ENCODE measurements around the gene CMBL.
"Not testable (repeated sequence)": the region's sequence is repeated elsewhere in the genome, so short reads cannot be mapped to it uniquely, and the experiment has no call there.

The CMBL gene

DNA sequence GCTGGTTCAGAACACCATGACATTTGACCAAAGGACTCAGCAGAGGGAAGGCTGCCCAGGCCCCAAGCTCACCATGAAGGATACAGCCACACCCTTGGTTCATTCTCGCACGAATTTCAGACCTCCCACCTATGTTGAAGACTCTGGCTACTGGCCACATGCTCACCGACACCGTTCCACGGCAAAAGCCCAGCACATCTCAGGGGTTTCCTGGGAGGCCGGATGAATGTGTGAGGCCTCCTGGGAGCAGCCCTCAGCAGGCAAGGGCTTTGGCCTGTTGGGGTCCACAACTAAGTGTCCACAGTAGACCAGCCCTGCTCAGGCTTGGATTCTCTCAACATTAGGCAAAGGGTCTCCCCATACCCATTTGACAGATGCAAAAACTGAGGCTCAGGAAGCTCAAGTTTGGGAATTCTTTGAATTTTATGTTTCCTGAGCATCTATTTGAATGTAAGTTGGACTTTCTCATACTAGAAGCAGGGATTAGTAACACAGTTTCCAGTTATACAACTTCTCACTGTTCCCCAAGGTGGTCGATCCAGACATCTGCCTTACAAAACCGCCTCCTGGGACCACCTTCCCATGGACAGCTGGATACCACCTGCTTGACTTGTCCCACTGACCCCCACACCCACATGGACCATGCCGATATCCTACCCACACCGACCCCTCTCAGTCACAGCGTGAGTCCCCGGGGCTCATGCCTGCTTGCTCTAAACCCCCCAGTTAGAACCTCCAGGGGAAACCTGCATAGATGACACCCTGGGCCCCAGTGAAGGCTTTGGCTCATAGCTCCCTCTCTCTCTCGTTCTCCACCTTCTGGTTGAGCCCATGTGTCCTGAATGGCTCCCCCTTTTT is 29.7 kb downstream of the CMBL start:
- TF ChIP-seq, protein P1, sequence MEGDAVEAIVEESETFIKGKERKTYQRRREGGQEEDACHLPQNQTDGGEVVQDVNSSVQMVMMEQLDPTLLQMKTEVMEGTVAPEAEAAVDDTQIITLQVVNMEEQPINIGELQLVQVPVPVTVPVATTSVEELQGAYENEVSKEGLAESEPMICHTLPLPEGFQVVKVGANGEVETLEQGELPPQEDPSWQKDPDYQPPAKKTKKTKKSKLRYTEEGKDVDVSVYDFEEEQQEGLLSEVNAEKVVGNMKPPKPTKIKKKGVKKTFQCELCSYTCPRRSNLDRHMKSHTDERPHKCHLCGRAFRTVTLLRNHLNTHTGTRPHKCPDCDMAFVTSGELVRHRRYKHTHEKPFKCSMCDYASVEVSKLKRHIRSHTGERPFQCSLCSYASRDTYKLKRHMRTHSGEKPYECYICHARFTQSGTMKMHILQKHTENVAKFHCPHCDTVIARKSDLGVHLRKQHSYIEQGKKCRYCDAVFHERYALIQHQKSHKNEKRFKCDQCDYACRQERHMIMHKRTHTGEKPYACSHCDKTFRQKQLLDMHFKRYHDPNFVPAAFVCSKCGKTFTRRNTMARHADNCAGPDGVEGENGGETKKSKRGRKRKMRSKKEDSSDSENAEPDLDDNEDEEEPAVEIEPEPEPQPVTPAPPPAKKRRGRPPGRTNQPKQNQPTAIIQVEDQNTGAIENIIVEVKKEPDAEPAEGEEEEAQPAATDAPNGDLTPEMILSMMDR (IDR thresholded peaks at IDR 0.05; ENCODE audit: low read depth, low read length): no peak
- no peak for DNase-seq (ENCODE audit: low read depth, low spot score)
- H3K4me3 ChIP-seq (ENCODE audit: low read depth, low read length): no peak overlapping the region
- in situ Hi-C loops (cut with HindIII; ENCODE audit: low sequenced_read_pairs): no loop called here

DNA sequence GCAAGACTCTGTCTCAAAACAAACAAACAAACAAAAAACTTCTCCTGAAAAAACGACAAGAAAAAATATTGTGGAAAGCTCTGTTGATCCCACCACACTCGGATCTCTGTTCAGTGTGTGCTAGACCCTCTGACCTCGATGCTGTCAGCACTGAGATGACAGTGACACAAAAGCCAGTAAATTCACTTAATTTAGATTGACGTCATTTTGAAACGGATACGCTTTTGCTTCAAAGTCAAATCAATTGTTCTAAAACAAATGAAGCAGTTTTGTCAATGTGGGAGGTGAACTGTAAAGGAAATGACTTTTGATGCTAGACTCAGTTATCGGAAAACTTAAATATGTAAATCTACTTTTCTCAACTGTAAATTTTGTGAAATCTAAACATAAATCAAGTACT is 31.0 kb downstream of the CMBL start:
- TF ChIP-seq, protein P1 (IDR thresholded peaks at IDR 0.05; ENCODE audit: low read depth, low read length): no peak
- in situ Hi-C loops (cut with HindIII; ENCODE audit: low sequenced_read_pairs): no loop called here
- no peak for DNase-seq (ENCODE audit: low read depth, low spot score)
- no peak overlapping the region for H3K4me3 ChIP-seq (ENCODE audit: low read depth, low read length)

DNA sequence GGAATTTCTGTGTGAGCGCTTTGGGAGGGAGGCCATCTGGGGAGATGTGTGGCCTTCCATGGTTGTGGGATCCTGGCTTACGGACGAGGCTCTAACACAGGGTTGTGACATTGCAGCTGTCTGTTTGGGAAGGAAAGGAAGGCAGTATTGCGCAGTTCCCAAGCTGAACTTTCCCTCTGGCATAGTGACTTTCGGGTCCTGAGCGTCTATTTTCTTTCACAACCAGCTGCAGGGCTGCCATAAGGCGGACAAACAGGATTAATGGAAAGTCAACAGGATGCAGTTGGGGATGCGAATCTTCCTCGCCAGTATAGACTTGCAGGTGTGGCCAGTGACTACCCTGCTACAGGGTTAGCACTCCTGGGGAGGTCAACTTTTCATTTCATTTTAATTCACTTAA is 31.7 kb downstream of the CMBL start:
- no peak for DNase-seq (ENCODE audit: low read depth, low spot score)
- in situ Hi-C loops (cut with HindIII; ENCODE audit: low sequenced_read_pairs): no loop called here
- TF ChIP-seq, protein P1 (IDR thresholded peaks at IDR 0.05; ENCODE audit: low read depth, low read length): no peak
- H3K4me3 ChIP-seq (ENCODE audit: low read depth, low read length): no peak overlapping the region

DNA sequence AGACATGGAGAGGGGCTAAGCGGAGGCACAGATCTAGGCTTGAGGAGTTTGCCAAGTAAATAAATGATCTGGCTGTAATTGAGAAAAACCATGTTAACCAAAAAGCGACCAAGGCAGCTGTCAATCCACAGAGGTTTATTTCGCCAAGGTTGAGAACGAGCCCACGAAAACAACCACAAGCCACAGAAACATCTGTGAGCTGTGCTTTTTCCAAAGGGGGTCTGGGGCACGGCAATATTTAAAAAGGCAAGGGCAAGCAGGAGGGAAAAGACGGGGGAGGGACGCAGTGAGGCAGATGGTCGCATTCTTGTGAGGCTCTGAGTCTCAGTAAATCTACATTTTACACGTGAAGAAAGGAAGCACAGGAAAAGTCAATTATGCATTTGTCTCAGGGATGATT is 32.2 kb downstream of the CMBL start:
- TF ChIP-seq, protein P1 (IDR thresholded peaks at IDR 0.05; ENCODE audit: low read depth, low read length): no peak
- no peak for DNase-seq (ENCODE audit: low read depth, low spot score)
- in situ Hi-C loops (cut with HindIII; ENCODE audit: low sequenced_read_pairs): no loop called here
- H3K4me3 ChIP-seq (ENCODE audit: low read depth, low read length): no peak overlapping the region

DNA sequence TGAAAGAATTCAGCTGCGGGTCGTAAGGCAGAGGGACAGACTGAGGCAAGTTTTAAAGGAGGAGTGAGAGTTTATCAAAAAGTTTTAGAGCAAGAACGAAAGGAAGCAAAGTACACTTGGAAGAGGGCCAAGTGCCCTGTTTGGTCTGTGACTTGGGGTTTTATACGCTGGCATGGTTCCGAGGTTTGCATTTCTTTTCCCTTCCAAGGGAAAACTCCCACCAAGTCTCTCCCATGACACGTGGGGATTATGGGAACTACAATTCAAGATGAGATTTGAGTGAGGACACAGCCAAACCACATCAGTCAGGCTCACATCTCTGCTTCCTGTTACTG is 34.9 kb downstream of the CMBL start:
- H3K4me3 ChIP-seq (ENCODE audit: low read depth, low read length); in situ Hi-C loops (cut with HindIII; ENCODE audit: low sequenced_read_pairs); DNase-seq (ENCODE audit: low read depth, low spot score): not testable (repeated sequence)

DNA sequence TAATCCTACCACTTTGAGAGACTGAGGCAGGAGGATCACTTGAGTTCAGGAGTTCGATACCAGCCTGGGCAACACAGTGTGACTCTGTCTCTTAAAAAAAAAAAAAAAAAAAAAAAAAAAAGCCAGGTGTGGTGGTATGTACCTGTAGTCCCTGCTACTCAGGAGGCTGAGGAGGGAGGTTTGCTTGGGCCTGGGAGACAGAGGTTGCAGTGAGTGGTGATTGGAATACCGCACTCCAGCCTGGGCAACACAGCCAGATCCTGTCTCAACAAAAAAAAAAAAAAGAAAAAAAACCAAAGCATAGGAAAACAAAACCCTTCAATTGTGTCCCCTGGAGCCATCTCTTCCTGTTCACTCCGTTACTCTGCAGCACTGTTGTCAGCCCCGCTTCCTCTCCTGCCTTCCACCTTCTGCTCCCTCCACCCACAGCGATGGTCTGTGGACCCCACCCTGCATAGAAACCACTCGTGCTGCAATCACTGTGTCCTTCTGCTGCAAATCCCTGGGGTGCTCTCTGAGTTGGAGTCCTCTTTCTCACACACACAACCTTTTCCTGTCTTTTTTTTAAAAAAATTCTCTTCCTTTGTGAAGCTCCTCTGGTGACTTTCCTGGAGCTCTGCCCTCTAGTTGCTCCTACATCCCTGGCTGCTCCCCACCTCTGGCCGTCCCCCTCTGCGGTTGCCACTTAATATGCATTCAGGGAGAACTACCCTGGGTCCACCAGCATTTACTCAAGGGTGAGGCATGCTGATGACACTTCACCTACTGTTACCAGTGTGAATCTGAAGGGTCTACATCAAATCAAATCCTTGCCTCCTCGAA is 35.4 kb downstream of the CMBL start:
- TF ChIP-seq, protein P1 (IDR thresholded peaks at IDR 0.05; ENCODE audit: low read depth, low read length): no peak
- DNase-seq (ENCODE audit: low read depth, low spot score): no peak
- in situ Hi-C loops (cut with HindIII; ENCODE audit: low sequenced_read_pairs): no loop called here
- H3K4me3 ChIP-seq (ENCODE audit: low read depth, low read length): no peak overlapping the region

DNA sequence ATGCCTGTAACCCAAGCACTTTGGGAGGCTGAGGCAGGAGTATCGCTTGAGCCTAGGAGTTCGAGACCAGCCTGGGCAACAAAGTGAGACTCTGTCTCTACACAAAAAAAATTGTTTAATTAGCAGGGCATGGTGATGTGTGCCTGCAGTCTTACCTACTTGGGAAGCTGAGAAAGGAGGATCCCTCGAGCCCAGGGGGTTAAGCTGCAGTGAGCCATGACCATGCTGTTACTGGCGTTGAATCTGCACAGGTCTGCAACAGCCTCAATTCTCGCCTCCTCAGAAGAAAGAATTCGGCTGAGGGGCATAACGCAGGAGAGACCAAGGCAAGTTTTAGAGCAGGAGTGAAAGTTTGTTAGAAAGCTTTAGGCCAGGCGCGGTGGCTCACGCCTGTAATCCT is 39.6 kb downstream of the CMBL start:
- TF ChIP-seq, protein P1 (IDR thresholded peaks at IDR 0.05; ENCODE audit: low read depth, low read length): no peak
- H3K4me3 ChIP-seq (ENCODE audit: low read depth, low read length): no peak overlapping the region
- no peak for DNase-seq (ENCODE audit: low read depth, low spot score)
- in situ Hi-C loops (cut with HindIII; ENCODE audit: low sequenced_read_pairs): no loop called here

Measured in astrocyte of the spinal cord (primary cell).